SJCRH30 (cell line): ENCODE measurements around the gene ELMO1. TPM values are rescaled to one million over a fixed set of nuclear protein-coding genes. Genes with fewer than 3 reads are reported as not detected.
A peak's percentile ranks its signal among the peaks of the same experiment; 100 is the strongest.

Experiments
- DNase-seq, 2 experiments: peaks; one replicate each; pipeline ENCODE4 v3.0.0-alpha.2; 2015 to 2020
- H3K27ac ChIP-seq: fragments of 250-450 bp; sonication (Bioruptor Pico); 2 replicates; pipeline ENCODE4 v1.5.1; 2020; ENCODE audit warnings: mild to moderate bottlenecking, moderate library complexity
- H3K27me3 ChIP-seq: fragments of 250-450 bp; sonication (Bioruptor Pico); 2 replicates; pipeline ENCODE4 v1.5.1; 2020; ENCODE audit warnings: mild to moderate bottlenecking, moderate library complexity
- H3K36me3 ChIP-seq: fragments of 250-450 bp; sonication (Bioruptor Pico); 2 replicates; pipeline ENCODE4 v1.5.1; 2020; ENCODE audit warnings: mild to moderate bottlenecking, moderate library complexity
- H3K4me1 ChIP-seq: fragments of 250-450 bp; sonication (Bioruptor Pico); 2 replicates; pipeline ENCODE4 v1.5.1; 2020; ENCODE audit warnings: mild to moderate bottlenecking, moderate library complexity
- H3K4me3 ChIP-seq: fragments of 250-450 bp; sonication (Bioruptor Pico); 2 replicates; pipeline ENCODE4 v1.5.1; 2020; ENCODE audit warnings: mild to moderate bottlenecking, moderate library complexity
- H3K9me3 ChIP-seq: fragments of 250-450 bp; sonication (Bioruptor Pico); replicated peaks from 2 replicates; pipeline ENCODE4 v1.5.1; 2020; ENCODE audit warnings: mild to moderate bottlenecking, moderate library complexity
- total RNA-seq: library from RNA; depleted of rRNA; stranded (reverse); fragments of >200 nt; shearing (Covaris generic); gene quantifications from 2 replicates; pipeline ENCODE4 v1.2.3, GENCODE V29; 2014

Gene ELMO1
- total RNA-seq, 1 experiment from 2014 or later, result 67.2 TPM

DNA sequence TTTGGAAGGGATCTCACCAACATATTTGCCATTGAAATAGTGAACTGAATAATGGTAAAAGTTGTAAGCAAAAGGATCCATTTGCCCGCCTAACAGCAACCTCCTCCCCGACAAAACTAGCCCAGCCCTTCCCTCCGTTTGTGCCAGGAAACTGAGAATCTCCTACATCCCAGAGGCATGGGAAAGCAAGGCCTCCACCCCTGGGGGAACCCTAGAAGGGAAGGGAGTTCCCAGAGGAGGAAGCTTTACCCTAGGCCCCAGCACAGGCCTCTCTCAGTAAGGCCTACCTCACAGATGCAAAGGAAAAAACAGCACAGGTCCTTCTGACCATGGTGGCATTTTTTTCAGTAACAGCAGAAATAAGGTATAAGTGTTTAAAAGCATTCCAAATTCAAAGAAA lies 229.7 kb downstream of the ELMO1 start:
- H3K4me3 ChIP-seq, result no peak overlapping the region
- no peaks in the 10 kb centered on the region for H3K9me3 ChIP-seq
- no peak for DNase-seq
- no peaks in the 10 kb centered on the region for H3K27me3 ChIP-seq
- no peaks in the 10 kb centered on the region; the same call in 1 of the 2 replicates for H3K4me1 ChIP-seq
- peaks cover 5% of the 10 kb centered on the region; the same call in 1 of the 2 replicates for H3K36me3 ChIP-seq
- no peak overlapping the region for H3K27ac ChIP-seq

DNA sequence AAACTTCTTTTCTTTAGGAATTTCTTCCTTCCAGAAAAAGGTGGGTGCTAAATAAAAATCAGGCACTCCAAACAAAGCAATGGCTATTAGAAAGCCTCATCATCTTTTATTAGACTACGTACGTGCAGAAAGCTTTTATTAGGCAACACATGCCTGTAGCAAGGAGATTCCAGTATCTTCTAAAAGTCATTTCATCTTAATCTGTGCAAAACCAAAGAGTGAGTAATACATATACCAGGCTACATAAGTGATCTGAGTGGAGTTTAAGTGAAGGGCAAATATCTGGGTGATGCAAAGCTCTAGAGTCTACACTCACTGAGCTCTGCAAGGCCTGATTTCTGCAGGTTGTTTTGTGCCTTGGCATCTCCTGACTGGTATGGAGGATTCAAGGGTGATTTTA lies 231.7 kb downstream of the ELMO1 start:
- no peak for DNase-seq
- H3K4me1 ChIP-seq, result peaks cover 1% of the 10 kb centered on the region
- no peaks in the 10 kb centered on the region for H3K9me3 ChIP-seq
- H3K27ac ChIP-seq, result no peak overlapping the region
- H3K36me3 ChIP-seq, result no peaks in the 10 kb centered on the region
- no peaks in the 10 kb centered on the region for H3K27me3 ChIP-seq
- no peak overlapping the region for H3K4me3 ChIP-seq

GRCh38 chr7:37216156-37216852 lies 232.4 kb downstream of the ELMO1 start:
- no peaks in the 10 kb centered on the region for H3K36me3 ChIP-seq
- H3K9me3 ChIP-seq, result no peaks in the 10 kb centered on the region
- no peak overlapping the region for H3K27ac ChIP-seq
- H3K4me3 ChIP-seq, result no peak overlapping the region
- no peaks in the 10 kb centered on the region for H3K27me3 ChIP-seq
- no peak for DNase-seq
- H3K4me1 ChIP-seq, result peaks cover 8% of the 10 kb centered on the region

GRCh38 chr7:37215290-37215923 lies 233.3 kb downstream of the ELMO1 start:
- Histone ChIP-seq H3K27ac (no peak overlapping the region), H3K4me3 (no peak overlapping the region), H3K36me3 (no peaks in the 10 kb centered on the region), H3K27me3 (no peaks in the 10 kb centered on the region), H3K4me1 (peaks cover 16% of the 10 kb centered on the region), H3K9me3 (no peaks in the 10 kb centered on the region)
- DNase-seq, result no peak

- Histone ChIP-seq H3K4me3 (no peak overlapping the region), H3K27ac (no peak overlapping the region)
- no peak for DNase-seq
These were observed 236.1 kb downstream of the ELMO1 start for GRCh38 chr7:37212556-37212955.

GRCh38 chr7:37212051-37212450 lies 236.6 kb downstream of the ELMO1 start:
- no peaks in the 10 kb centered on the region for H3K9me3 ChIP-seq
- H3K36me3 ChIP-seq, result 0 out of 2 replicates have a peak, but pooled peaks cover 3% of the 10 kb centered on the region
- H3K27ac ChIP-seq, result peak overlapping the region; percentile 69; the same call in 1 of the 2 replicates
- H3K4me1 ChIP-seq, result peaks cover 23% of the 10 kb centered on the region
- DNase-seq, result no peak
- no peak overlapping the region for H3K4me3 ChIP-seq
- no peaks in the 10 kb centered on the region for H3K27me3 ChIP-seq

More at GRCh38 chr7:37212556-37212955, 236.1 kb downstream of the ELMO1 start:
- H3K27me3 ChIP-seq, result no peaks in the 10 kb centered on the region
- H3K36me3 ChIP-seq, result 0 out of 2 replicates have a peak, but pooled peaks cover 3% of the 10 kb centered on the region
- no peaks in the 10 kb centered on the region for H3K9me3 ChIP-seq
- peaks cover 23% of the 10 kb centered on the region for H3K4me1 ChIP-seq

DNA sequence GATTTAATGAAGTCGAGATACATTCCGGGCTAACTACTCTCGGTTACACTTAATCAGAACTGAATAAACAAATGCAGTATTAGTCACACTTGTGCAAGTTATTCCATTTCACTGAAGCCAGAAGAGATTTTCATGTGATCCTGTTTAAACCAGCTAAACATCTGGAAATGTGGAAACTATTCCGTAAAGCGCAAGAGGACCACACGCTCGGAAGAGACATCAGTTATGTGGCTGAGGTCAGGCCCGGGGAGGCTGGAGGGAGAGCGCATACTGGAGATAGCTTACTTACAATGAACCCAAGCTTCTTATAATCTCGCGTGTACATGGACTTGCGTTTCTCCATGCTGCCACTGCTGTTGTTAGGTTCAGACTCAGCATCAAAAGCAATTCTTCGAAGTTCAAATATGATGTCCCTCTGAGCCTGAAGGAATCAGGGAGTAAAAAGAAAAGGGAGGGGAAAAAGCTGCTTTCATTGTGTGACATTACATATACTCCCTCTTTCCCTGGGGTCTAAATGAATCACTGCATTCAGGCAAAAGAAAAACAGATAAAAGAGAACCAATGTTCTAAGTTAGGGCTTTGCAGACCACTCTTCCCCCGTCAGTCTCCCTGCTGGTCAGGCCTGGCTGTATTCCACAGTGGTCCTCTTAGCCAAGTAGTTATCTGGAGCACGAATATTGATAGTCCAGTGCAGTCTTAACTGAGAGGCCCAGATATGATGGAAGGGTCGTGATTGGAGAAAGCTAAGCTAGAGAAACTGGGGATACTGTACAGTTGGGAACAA lies 237.4 kb downstream of the ELMO1 start:
- Histone ChIP-seq H3K4me3 (no peak overlapping the region), H3K27me3 (no peaks in the 10 kb centered on the region), H3K9me3 (no peaks in the 10 kb centered on the region), H3K4me1 (peaks cover 23% of the 10 kb centered on the region), H3K27ac (peak overlapping the region; percentile 69), H3K36me3 (0 out of 2 replicates have a peak, but pooled peaks cover 5% of the 10 kb centered on the region)
- DNase-seq, result peak; percentile 69 to 82

GRCh38 chr7:37209195-37209594 lies 239.5 kb downstream of the ELMO1 start:
- peak in 1 of 2 experiments; percentile 27 for DNase-seq
- H3K27me3 ChIP-seq, result no peaks in the 10 kb centered on the region
- no peak overlapping the region; the same call in 1 of the 2 replicates for H3K27ac ChIP-seq
- H3K4me3 ChIP-seq, result no peak overlapping the region
- H3K4me1 ChIP-seq, result peaks cover 23% of the 10 kb centered on the region
- H3K9me3 ChIP-seq, result no peaks in the 10 kb centered on the region
- peaks cover 15% of the 10 kb centered on the region; the same call in 1 of the 2 replicates for H3K36me3 ChIP-seq

- H3K36me3 ChIP-seq, result peaks cover 19% of the 10 kb centered on the region
- DNase-seq, result peak; percentile 48 to 73
- H3K27me3 ChIP-seq, result no peaks in the 10 kb centered on the region
- no peak overlapping the region for H3K27ac ChIP-seq
- peaks cover 23% of the 10 kb centered on the region for H3K4me1 ChIP-seq
- no peaks in the 10 kb centered on the region for H3K9me3 ChIP-seq
- H3K4me3 ChIP-seq, result no peak overlapping the region
These were observed 240.1 kb downstream of the ELMO1 start for GRCh38 chr7:37208528-37208927.

- no peak for DNase-seq
- no peak overlapping the region for H3K4me3 ChIP-seq
- peaks cover 19% of the 10 kb centered on the region for H3K36me3 ChIP-seq
- no peaks in the 10 kb centered on the region for H3K9me3 ChIP-seq
- no peaks in the 10 kb centered on the region for H3K27me3 ChIP-seq
- H3K27ac ChIP-seq, result no peak overlapping the region
- peaks cover 18% of the 10 kb centered on the region for H3K4me1 ChIP-seq
These were observed 242.5 kb downstream of the ELMO1 start for GRCh38 chr7:37206192-37206591.

DNA sequence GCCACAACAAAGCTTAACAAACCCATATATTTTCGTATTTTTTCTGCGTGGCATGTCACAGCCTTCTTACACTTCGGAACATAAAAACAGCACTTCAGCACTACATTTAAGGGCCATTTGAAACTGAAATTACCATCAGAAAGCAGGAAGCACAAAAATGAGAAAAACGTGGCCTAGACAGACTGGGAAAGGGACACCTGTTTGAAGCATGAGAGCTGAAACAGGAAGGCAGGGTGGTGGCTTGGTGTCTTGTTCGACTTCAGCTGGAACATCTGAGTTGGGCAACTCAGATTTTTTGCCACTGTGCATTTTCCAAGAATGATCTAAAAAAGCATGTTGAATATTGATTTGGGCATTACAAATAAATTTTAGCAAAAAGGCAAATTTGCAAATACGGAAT lies 243.2 kb downstream of the ELMO1 start:
- H3K27me3 ChIP-seq, result no peaks in the 10 kb centered on the region
- no peak overlapping the region for H3K27ac ChIP-seq
- H3K36me3 ChIP-seq, result peaks cover 19% of the 10 kb centered on the region
- no peaks in the 10 kb centered on the region for H3K9me3 ChIP-seq
- peaks cover 12% of the 10 kb centered on the region for H3K4me1 ChIP-seq
- no peak for DNase-seq
- no peak overlapping the region for H3K4me3 ChIP-seq

DNA sequence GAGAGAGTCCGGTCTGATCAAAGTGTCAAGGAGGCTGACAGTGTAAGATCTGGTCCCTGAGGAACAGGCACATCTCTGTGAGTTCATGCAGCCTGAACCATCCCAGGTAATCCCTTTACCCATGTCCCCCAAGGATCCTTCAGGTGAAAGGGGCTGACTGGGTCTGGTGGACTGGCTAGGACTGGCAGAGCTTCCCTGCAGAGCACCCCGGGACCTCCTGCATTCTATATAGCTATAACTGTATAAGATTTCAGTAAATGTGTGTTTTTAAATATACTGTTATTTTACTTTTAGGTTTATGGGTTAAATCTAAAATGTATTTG lies 246.8 kb downstream of the ELMO1 start:
- no peak for DNase-seq
- no peak overlapping the region for H3K27ac ChIP-seq

GRCh38 chr7:37201003-37201875 lies 247.4 kb downstream of the ELMO1 start:
- peak; percentile 77 to 94 for DNase-seq
- no peak overlapping the region for H3K27ac ChIP-seq
- H3K9me3 ChIP-seq, result no peaks in the 10 kb centered on the region
- no peak overlapping the region for H3K4me3 ChIP-seq
- no peaks in the 10 kb centered on the region for H3K27me3 ChIP-seq
- H3K36me3 ChIP-seq, result peaks cover 21% of the 10 kb centered on the region
- peaks cover 4% of the 10 kb centered on the region for H3K4me1 ChIP-seq

More for the DNA sequence above, 246.8 kb downstream of the ELMO1 start:
- H3K27me3 ChIP-seq, result no peaks in the 10 kb centered on the region
- peaks cover 4% of the 10 kb centered on the region for H3K4me1 ChIP-seq
- H3K36me3 ChIP-seq, result peaks cover 18% of the 10 kb centered on the region
- no peaks in the 10 kb centered on the region for H3K9me3 ChIP-seq
- H3K4me3 ChIP-seq, result no peak overlapping the region

DNA sequence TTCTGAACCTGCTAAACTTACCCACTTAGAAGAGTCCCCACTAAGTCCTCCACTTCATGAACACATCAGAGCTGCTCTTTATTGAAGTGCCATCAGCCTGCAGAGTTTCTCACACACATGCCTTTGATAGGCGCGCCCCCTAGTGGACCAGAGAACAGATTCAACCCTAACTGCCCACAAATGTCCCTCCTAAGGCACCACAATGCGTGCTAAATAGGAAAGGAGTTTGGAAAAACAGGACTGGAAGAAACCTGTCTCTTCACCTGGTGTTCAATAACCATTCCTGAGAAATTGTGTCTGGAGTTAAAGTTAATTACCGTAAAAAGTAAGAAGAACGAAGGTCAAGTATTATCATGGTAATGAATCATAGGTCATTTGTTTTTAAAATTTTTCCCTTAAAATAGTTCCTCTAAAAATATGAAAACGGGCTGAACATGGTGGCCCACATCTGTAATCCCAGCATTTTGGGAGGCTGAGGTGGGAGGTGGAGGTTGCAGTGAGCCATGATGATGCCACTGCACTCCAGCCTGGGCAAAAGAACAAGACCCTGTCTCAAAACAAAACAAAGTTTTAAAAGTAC lies 249.7 kb downstream of the ELMO1 start:
- Histone ChIP-seq H3K27me3 (no peaks in the 10 kb centered on the region), H3K4me3 (no peak overlapping the region), H3K4me1 (peaks cover 4% of the 10 kb centered on the region), H3K36me3 (peaks cover 17% of the 10 kb centered on the region), H3K27ac (no peak overlapping the region), H3K9me3 (no peaks in the 10 kb centered on the region)
- peak; percentile 77 to 92 for DNase-seq
